ENCODE data around the gene CYP1A2.
A peak's percentile ranks its signal among the peaks of the same experiment; 100 is the strongest.
"Not testable (repeated sequence)": the region's sequence is repeated elsewhere in the genome, so short reads cannot be mapped to it uniquely, and the experiment has no call there.

The CYP1A2 gene, protein sequence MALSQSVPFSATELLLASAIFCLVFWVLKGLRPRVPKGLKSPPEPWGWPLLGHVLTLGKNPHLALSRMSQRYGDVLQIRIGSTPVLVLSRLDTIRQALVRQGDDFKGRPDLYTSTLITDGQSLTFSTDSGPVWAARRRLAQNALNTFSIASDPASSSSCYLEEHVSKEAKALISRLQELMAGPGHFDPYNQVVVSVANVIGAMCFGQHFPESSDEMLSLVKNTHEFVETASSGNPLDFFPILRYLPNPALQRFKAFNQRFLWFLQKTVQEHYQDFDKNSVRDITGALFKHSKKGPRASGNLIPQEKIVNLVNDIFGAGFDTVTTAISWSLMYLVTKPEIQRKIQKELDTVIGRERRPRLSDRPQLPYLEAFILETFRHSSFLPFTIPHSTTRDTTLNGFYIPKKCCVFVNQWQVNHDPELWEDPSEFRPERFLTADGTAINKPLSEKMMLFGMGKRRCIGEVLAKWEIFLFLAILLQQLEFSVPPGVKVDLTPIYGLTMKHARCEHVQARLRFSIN

DNA sequence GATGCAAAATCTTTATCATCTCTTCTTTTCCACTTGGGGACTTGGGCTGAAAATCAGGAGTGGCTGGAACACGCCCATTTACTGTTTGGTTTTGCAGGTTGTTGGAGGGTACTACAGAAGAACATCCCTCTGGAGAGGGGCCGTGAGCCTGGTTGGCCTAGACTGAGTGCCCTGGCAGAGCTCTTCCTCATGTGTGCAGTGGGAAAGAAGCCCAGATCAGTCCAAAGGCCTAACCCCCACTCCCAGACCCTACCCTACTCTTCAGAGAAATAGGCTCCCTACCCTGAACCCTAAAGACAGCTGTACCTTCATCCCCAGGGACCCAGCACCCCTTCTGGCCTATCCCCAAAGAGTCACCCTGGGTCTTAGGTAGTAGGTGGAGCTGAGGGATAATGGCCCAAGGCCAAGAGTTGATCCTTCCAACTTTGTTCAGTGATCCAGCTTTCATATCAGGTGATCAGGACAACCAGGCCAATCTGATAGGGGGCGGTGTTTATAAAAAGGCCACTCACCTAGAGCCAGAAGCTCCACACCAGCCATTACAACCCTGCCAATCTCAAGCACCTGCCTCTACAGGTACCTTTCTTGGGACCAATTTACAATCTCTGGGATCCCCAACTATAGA is at the start of gene CYP1A2:
CYP1A2 (plus strand) TSS at position 524 of the 625 bp plus-strand sequence. CDS start 894 bp downstream, outside the sequence.
- no peak for DNase-seq (ENCODE audit: low read depth in 2 of 2)

DNA sequence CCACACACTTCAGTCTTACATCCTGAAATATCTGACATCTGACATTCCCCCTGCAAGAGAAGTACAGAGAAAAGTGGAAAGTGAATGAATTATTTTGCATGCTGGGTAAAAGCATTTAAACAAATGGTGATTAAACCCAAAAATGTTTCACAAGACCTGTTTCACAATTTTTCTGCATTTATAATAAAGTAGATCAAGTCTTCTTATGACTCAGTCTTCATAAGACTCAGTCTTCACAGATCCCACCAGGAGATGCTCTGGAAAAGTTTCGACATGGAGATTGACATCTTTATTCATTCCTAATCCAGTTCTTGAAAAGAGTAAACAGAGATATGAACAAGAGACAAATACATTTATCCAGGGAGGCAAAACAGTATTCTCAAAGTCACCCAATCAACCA is 39.6 kb upstream of the CYP1A2 start:
- no peak for DNase-seq (ENCODE audit: low read depth in 2 of 2)

DNA sequence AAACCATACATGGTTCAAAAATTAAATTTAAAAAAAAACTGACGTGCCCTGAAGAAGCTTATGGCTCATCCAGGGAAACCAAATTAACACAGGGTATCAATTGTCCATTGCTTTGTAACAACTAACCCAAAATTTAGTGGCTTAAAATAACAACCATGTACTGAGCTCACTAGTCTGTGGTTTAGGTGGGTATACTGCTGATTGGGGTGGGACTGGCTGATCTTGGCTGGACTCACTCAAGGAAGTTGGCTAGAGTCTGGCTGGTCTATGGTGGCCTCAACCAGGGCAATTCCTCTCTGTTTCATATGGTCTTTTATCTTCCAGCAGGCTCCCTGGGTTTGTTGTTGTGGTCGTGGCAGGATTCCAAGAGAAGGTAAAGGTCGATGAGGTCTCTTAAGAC is 38.8 kb upstream of the CYP1A2 start:
- DNase-seq (ENCODE audit: low read depth in 2 of 2), result no peak

GRCh38 chr15:74710319-74711094 is 38.1 kb upstream of the CYP1A2 start:
- no peak for DNase-seq (ENCODE audit: low read depth in 2 of 2)

- DNase-seq (ENCODE audit: low read depth in 2 of 2), result no peak
Measured at GRCh38 chr15:74712311-74712710, 36.3 kb upstream of the CYP1A2 start.

DNA sequence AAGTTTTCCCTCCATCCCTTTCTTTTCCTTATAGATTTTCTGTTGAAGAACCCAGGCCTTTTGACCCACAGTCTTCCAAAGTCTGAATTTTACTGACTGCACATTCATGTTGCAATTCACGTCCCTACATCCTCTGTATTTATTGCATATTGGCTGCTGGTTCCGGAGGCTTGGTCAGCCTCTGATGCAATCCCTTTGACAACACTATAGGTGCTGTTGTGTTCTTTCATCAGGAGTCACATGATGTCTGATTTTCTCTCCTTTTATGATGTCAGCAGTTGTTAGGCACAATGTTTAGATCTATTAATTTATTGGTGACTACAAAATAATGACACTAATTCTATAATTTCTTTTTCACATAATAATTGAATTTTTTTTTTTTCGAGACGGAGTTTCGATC is 32.0 kb upstream of the CYP1A2 start:
- DNase-seq (ENCODE audit: low read depth in 2 of 2), result no peak

DNA sequence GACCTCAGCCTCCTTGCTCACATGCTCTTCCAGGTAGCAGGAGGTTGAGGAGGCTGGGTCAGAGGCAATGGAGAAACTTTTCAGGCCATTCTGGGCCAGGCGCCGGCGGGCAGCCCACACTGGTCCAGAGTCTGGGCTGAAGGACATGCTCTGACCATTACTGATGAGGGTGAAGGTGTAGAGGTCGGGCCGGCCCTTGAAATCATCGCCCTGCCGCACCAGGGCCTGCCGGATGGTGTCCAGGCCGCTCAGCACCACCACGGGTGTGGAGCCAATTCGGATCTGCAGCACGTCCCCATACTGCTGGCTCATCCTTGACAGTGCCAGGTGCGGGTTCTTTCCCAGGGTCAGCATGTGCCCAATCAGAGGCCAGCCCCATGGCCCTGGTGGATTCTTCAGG is 26.1 kb upstream of the CYP1A2 start:
- no peak for DNase-seq (ENCODE audit: low read depth in 2 of 2)

DNA sequence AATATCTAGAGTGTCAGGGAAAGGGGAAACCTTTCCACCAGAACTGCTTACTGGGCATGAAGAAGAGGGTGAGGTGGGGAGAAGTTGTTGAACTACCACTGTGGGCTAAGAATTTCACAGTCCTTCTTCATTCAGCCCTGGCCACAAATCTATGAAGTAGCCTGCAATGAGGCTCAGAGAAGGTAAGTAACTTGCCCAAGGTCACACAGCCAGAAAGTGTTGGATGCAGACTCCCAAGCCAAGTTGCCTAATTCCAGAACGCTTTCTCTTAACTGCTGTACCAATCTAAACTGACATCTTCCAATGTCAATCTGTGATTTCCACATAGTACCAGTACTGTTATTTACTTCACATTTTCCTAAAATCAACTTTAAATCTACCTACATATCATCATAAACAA is 25.5 kb upstream of the CYP1A2 start:
- DNase-seq (ENCODE audit: low read depth in 2 of 2), result no peak

DNA sequence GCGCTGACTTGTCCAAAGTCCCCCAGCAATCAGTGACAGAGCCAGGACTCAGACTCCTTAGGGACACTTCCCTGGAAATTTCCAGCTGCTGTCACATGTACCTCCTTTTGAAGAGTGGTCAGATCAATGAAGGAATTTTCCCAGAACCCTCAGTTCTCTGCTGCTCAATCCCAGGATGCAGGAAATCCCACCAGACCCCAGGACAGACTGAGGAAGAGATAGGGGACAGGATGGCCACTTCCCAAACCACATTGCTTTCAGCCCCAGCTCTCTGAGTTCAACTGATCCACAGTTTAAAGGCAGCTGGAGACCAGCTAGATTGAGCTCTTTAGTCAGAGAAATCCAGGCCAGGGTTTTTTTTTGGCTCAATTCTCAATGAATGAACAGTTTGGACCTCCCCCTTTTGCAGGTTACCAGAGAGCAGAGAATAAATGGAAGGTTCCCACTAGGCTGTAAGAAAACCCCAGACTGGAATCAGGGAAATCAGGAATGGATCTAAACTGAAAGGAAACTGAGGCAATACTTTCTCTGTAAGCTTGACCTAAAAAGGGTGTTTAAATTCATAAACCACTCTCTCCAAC is 24.8 kb upstream of the CYP1A2 start:
- no peak for DNase-seq (ENCODE audit: low read depth in 2 of 2)

DNA sequence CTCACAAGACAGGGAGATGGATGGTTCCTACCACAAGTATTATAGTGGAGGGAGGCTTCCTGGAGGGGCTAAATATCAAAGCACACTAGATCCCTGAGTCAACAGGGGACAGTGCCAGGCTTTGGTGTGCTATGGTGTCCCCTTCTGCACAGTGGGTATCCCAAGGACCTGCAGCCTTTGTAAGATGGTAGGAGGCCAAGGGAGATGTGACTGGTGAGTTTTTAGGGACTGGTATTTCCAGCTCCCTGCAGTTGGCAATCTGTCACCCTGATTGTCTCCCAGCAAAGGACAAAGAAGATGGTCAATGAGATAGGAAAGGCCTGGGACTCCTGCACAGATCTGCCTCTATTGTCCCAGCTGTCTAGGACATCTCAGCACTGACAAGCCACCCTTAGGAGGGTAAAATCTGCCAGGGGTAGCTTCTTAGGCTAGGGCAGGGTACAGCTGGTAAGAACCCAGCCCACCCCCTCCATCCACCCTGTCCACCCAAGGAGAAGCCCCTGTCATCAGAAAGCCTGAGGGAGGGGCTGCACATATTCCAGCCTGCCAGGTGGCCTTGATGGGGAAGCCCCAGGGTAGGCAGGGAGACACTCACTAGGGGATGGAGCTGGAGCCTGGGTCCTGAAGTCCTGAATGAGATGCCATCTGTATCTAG is 23.9 kb upstream of the CYP1A2 start:
- DNase-seq (ENCODE audit: low read depth in 2 of 2), result no peak

DNA sequence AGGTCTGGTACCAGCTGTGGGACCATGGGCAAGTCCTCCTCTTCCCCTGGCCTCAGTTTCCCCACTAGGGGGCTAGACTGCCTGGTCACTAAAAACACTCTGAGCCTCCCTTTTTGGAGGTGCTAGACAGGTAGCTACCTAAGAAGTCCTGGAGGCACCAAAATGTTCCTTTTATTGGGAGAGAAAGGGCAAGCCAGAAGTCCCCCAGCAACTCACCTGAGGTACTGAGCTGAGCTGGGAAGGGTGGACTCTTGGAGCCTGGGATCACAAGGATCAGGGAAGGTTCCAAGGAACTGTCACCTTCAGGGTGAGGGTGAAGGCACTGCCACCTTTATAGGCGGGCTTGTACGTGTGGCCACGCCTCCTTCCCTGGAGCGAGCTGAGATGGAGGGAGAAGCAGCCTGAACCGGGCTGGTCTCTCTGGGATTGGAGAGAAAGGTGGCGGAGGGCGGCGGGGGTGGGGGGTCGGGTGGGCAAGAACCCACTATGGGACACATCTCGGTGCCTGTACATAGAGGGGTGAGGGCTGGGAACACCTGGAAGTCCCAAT is 23.3 kb upstream of the CYP1A2 start, which contains the start of gene CYP1A1:
CYP1A1 (minus strand) TSS at position 304 of the 550 bp plus-strand sequence. CDS start 2,431 bp downstream, outside the sequence.
- DNase-seq (ENCODE audit: low read depth in 2 of 2), result no peak

DNA sequence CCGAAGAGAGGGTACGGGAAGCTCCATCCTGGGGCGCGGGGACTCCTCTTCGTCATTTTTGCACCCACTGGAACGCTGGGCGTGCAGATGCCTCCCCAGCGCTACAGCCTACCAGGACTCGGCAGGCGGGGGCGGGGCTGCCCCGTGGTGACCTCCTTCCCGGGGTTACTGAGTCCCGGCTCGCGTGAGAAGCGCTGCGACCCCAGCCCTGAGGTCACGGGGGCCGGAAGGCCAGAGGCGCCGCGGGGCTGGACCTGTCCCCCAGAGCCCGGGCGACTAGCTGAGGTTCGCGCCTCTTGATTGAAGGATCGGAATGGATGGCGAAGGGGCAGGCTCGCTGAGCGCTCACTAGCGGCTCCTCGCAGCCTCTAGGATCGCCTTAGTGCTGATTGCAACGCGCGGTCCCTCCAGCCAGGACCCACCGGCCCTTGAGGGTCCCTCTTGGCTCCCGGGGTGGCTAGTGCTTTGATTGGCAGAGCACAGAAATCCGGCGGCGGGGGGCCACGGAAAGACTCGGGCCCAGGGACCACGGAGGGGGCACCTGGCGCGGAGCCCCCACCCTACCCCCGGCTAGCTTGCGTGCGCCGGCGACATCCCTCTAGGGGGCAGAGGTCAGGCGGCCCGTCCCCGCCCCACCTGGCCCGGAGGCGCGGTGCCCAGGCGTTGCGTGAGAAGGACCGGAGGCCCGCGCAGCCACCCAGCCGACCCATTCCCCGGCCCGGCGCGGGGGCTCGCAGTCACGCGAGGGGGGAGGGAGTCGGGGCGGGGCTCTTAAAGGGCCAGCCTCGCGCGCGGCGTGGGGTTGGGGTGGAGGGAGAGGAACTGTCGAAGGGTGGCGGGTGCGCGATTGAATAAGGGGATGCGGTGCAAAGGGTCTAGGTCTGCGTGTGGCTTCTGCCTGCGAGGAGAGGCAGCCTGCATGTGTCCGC is 22.5 kb upstream of the CYP1A2 start:
- peak; percentile 5 to 7 for DNase-seq (ENCODE audit: low read depth in 2 of 2)

DNA sequence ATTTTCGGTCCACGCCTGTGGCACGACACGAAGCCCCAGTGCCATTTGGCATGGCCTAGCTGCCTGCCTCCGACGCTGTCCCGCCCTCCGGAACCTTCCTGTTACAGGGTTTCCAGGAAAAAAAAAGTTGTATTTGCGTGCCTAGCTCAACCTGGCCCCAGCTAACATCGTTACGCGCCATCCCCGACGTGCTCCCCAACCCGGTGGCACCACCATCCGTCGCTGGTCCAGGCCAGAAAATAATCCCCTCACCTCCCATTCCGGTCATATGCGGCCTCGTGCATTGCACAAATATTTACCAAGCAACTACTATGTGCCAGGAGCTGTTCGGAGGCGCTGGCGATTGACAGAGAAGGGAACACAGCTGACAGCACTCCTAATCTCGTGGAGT is 21.9 kb upstream of the CYP1A2 start:
- DNase-seq (ENCODE audit: low read depth in 2 of 2), result no peak

DNA sequence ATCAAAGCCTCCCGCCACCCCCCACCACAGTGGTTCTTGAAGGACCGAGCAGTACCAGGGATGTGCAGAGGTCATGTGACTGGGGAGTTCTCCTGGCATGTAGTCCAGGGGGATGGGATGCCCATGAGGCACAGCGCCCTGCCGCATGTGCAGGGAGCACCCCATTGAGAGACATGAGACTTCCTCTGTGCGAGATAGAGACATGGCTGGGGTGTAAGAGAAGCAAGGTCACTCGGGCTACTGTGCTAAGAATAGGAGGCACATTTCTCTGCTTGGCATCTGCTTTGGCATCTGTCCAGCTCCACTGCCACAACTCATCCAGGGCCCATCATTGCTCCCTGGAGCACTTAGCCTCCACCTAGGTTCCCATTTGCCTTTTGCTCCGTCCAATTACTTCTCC is 20.9 kb upstream of the CYP1A2 start:
- DNase-seq (ENCODE audit: low read depth in 2 of 2), result no peak

- not testable (repeated sequence) for DNase-seq (ENCODE audit: low read depth in 2 of 2)
Measured at GRCh38 chr15:74728699-74729098, 19.9 kb upstream of the CYP1A2 start.

DNA sequence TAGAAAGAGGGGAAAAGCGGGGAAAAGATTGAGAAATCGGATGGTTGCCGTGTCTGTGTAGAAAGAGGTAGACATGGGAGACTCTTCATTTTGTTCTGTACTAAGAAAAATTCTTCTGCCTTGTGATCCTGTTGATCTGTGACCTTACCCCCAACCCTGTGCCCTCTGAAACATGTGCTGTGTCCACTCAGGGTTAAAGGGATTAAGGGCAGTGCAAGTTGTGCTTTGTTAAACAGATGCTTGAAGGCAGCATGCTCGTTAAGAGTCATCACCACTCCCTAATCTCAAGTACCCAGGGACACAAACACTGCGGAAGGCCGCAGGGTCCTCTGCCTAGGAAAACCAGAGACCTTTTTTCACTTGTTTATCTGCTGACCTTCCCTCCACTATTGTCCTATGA is 19.3 kb upstream of the CYP1A2 start:
- DNase-seq (ENCODE audit: low read depth in 2 of 2), result not testable (repeated sequence)

DNA sequence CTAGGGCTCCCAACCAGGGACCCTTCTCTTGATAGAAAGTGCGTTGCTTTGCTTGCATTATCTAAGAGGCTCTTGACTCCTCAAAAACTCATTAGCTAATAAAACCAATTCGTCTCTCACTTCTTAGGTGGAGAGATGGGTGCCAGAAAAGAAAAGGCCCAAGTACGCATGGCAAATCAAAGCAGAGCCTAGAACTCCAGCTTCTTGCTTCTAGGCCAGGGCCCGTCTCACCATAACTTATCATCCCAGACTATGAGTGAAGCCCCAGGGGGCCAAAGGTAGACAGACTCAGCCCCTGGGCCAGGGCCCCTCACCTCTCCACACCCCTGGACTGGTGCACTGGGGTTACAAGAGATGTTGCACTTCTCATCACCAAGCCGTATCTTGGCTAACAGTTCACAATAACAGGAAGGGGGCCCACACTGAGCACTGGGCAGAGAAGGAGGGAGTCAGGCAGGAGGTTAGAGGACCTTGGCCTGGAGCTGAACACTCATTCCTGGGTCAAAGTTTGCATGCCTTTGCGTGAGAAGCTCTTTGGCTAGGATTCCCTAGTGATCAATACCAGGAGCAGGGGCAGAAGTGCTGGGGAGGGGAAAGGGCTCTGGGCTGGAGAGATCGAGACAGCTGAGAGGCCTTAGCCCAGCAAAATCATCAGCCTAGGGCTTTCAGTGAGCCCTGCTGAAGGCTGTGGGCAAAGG is 17.9 kb upstream of the CYP1A2 start:
- no peak for DNase-seq (ENCODE audit: low read depth in 2 of 2)

- no peak for DNase-seq (ENCODE audit: low read depth in 2 of 2)
Measured at GRCh38 chr15:74732846-74733245, 15.8 kb upstream of the CYP1A2 start.

DNA sequence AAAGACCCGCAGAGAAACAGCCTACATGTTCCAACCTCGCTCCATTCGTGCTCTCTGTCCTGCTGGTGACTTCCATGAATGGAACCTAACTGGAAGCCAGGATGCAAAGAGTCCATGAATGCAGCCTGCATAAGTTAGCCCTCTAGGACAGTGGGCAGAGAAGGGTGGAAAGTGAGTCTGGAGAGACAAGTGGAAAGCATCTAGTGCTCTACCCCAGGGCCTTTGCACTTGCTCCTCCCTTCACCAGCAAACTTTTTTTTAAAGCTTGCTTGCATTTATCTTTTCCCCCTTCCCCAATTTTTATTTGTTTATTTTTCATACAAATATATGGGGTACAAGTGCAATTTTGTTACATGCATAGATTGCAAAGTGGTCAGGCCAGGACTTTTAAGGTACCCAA is 15.4 kb upstream of the CYP1A2 start:
- DNase-seq (ENCODE audit: low read depth in 2 of 2), result no peak
